Trophoblast cell (in vitro differentiated cells and primary cell): ENCODE measurements around the gene TSEN54.

ENCODE experiments used
- DNase-seq, 2 donors: peaks; one replicate each; pipeline ENCODE4 v3.0.0-alpha.2; 2016
- H2AFZ ChIP-seq: 2 replicates; pipeline ENCODE4 v1.6.1; 2013; ENCODE audit warnings: low read length, moderate library complexity, mild to moderate bottlenecking; ENCODE audit not compliant: insufficient read depth, poor library complexity
- H2AK5ac ChIP-seq: 2 replicates; pipeline ENCODE4 v1.6.1; 2013; ENCODE audit warnings: mild to moderate bottlenecking, low read length
- H2BK120ac ChIP-seq: 2 replicates; pipeline ENCODE4 v1.6.1; 2013; ENCODE audit warnings: low read length, mild to moderate bottlenecking, moderate library complexity; ENCODE audit not compliant: insufficient read depth, poor library complexity
- H2BK12ac ChIP-seq: 2 replicates; pipeline ENCODE4 v1.6.1; 2013; ENCODE audit warnings: mild to moderate bottlenecking, low read length, moderate library complexity
- H2BK5ac ChIP-seq: 2 replicates; pipeline ENCODE4 v1.6.1; 2013; ENCODE audit warnings: low read length, low read depth, moderate library complexity, mild to moderate bottlenecking; ENCODE audit not compliant: poor library complexity
- H3K14ac ChIP-seq: 2 replicates; pipeline ENCODE4 v1.6.1; 2013; ENCODE audit warnings: mild to moderate bottlenecking, low read length
- H3K18ac ChIP-seq: 2 replicates; pipeline ENCODE4 v1.6.1; 2013; ENCODE audit warnings: mild to moderate bottlenecking, low read length
- H3K23ac ChIP-seq: 2 replicates; pipeline ENCODE4 v1.6.1; 2013; ENCODE audit warnings: low read length
- H3K27ac ChIP-seq: 2 replicates; pipeline ENCODE4 v1.5.1; 2013; ENCODE audit warnings: low read depth, mild to moderate bottlenecking, inconsistent platforms, low read length, moderate library complexity
- H3K27me3 ChIP-seq: 2 replicates; pipeline ENCODE4 v1.6.1; 2013; ENCODE audit warnings: inconsistent platforms, mild to moderate bottlenecking, low read length, moderate library complexity; ENCODE audit not compliant: insufficient read depth
- H3K36me3 ChIP-seq, 2 experiments: 1 replicate in 1 of 2; 2 replicates in 1 of 2; pipeline ENCODE4 v1.6.1; 2013; ENCODE audit warnings: low read length in 2 of 2, mild to moderate bottlenecking in 2 of 2, moderate library complexity in 1 of 2; ENCODE audit not compliant: insufficient read depth in 2 of 2, control insufficient read depth in 1 of 2
- H3K4ac ChIP-seq: 2 replicates; pipeline ENCODE4 v1.6.1; 2013; ENCODE audit warnings: low read depth, mild to moderate bottlenecking, low read length, moderate library complexity
- H3K4me1 ChIP-seq, 2 experiments: 1 replicate in 1 of 2; 2 replicates in 1 of 2; pipeline ENCODE4 v1.6.1; 2013; ENCODE audit warnings: low read length in 2 of 2, mild to moderate bottlenecking in 2 of 2, moderate library complexity in 1 of 2; ENCODE audit not compliant: insufficient read depth in 2 of 2, control insufficient read depth in 1 of 2
- H3K4me2 ChIP-seq: 2 replicates; pipeline ENCODE4 v1.6.1; 2013; ENCODE audit warnings: inconsistent platforms, mild to moderate bottlenecking, low read length, moderate library complexity
- H3K4me3 ChIP-seq: 2 replicates; pipeline ENCODE4 v1.5.1; 2013; ENCODE audit warnings: mild to moderate bottlenecking, low read depth, low read length, inconsistent platforms
- H3K79me1 ChIP-seq: one replicate; pipeline ENCODE4 v1.6.1; 2013; ENCODE audit warnings: low read length
- H3K79me2 ChIP-seq: 2 replicates; pipeline ENCODE4 v1.6.1; 2013; ENCODE audit warnings: low read length, mild to moderate bottlenecking; ENCODE audit not compliant: control insufficient read depth, insufficient read depth, poor library complexity
- H3K9ac ChIP-seq: 2 replicates; pipeline ENCODE4 v1.6.1; 2013; ENCODE audit warnings: mild to moderate bottlenecking, low read length
- H3K9me3 ChIP-seq: 2 replicates; pipeline ENCODE4 v1.6.1; 2013; ENCODE audit warnings: low read depth, mild to moderate bottlenecking, control low read depth, inconsistent platforms, low read length; ENCODE audit not compliant: insufficient read depth
- H4K12ac ChIP-seq: 2 replicates; pipeline ENCODE4 v1.6.1; 2013; ENCODE audit warnings: low read depth, mild to moderate bottlenecking, low read length, moderate library complexity
- H4K8ac ChIP-seq: 2 replicates; pipeline ENCODE4 v1.6.1; 2013; ENCODE audit warnings: low read depth, mild to moderate bottlenecking, low read length, moderate library complexity
- H4K91ac ChIP-seq: one replicate; pipeline ENCODE4 v1.6.1; 2013; ENCODE audit warnings: low read depth, mild to moderate bottlenecking, low read length, moderate library complexity
- WGBS: extraction: QIAGEN DNeasy Blood & Tissue Kit; methylation state at CpG from one replicate; pipeline ENCODE4 v1.1.7; 2013; ENCODE audit warnings: missing lambda C conversion rate; ENCODE audit not compliant: insufficient read length, insufficient coverage; ENCODE audit errors: extremely low coverage; 5-methylcytosine and 5-hydroxymethylcytosine counted together

TSEN54 gene

GRCh38 chr17:75526555-75527270, 10.4 kb downstream of the TSEN54 start:
- WGBS: no CpG with 5 or more reads among the region's 13 CpGs
- peak overlapping the region; percentile 3 for H3K18ac ChIP-seq

GRCh38 chr17:75530837-75531720, 14.8 kb downstream of the TSEN54 start:
- no peak overlapping the region for H4K8ac ChIP-seq
- no peak overlapping the region for H3K27ac ChIP-seq
- H3K4ac ChIP-seq: peak overlapping the region; percentile 55
- no peak overlapping the region for H2BK12ac ChIP-seq
- H3K9ac ChIP-seq: no peak overlapping the region
- H3K4me2 ChIP-seq: no peak overlapping the region
- no CpG with 5 or more reads among the region's 19 CpGs for WGBS
- H3K4me1 ChIP-seq: peaks cover 9 to 15% of the 10 kb centered on the region in 2 experiments
- H2BK5ac ChIP-seq: no peak overlapping the region
- no peaks in the 10 kb centered on the region for H3K79me1 ChIP-seq
- peak overlapping the region; percentile 20 for H4K91ac ChIP-seq
- H3K23ac ChIP-seq: no peak overlapping the region
- no peak overlapping the region for H3K18ac ChIP-seq
- H3K27me3 ChIP-seq: no peaks in the 10 kb centered on the region
- peaks cover 2 to 3% of the 10 kb centered on the region in 2 experiments for H3K36me3 ChIP-seq
- H3K4me3 ChIP-seq: no peak overlapping the region
- no peak for DNase-seq
- H3K14ac ChIP-seq: no peak overlapping the region
- no peak overlapping the region for H2AK5ac ChIP-seq
- H2BK120ac ChIP-seq: no peak overlapping the region
- no peaks in the 10 kb centered on the region for H3K9me3 ChIP-seq
- no peak overlapping the region for H2AFZ ChIP-seq
- no peak overlapping the region for H4K12ac ChIP-seq
- H3K79me2 ChIP-seq: no peaks in the 10 kb centered on the region

More at GRCh38 chr17:75526555-75527270, 10.4 kb downstream of the TSEN54 start:
- Histone ChIP-seq H4K12ac (no peak overlapping the region), H2AFZ (no peak overlapping the region), H3K36me3 (peaks cover 7 to 17% of the 10 kb centered on the region in 2 experiments), H3K4me1 (peaks cover 9 to 20% of the 10 kb centered on the region in 2 experiments), H3K4me3 (peak overlapping the region; percentile 82), H3K9me3 (no peaks in the 10 kb centered on the region), H2BK12ac (no peak overlapping the region), H4K91ac (no peak overlapping the region), H3K9ac (peak overlapping the region; percentile 71), H3K14ac (no peak overlapping the region), H3K23ac (no peak overlapping the region), H3K4me2 (peak overlapping the region; percentile 99), H3K79me1 (peaks cover 3% of the 10 kb centered on the region), H3K79me2 (no peaks in the 10 kb centered on the region), H3K4ac (no peak overlapping the region), H2AK5ac (no peak overlapping the region), H3K27ac (no peak overlapping the region), H2BK5ac (no peak overlapping the region), H4K8ac (no peak overlapping the region), H3K27me3 (no peaks in the 10 kb centered on the region), H2BK120ac (no peak overlapping the region)
- peak in 1 of 2 donors; percentile 29 for DNase-seq

- Histone ChIP-seq H2AK5ac (no peak overlapping the region), H4K12ac (no peak overlapping the region), H2AFZ (no peak overlapping the region), H3K27ac (no peak overlapping the region), H3K4ac (no peak overlapping the region), H3K4me2 (no peak overlapping the region), H3K4me3 (no peak overlapping the region), H4K8ac (no peak overlapping the region), H3K23ac (no peak overlapping the region), H2BK12ac (no peak overlapping the region), H3K27me3 (no peaks in the 10 kb centered on the region), H3K79me1 (no peaks in the 10 kb centered on the region), H3K9ac (no peak overlapping the region), H3K4me1 (peaks cover 6 to 10% of the 10 kb centered on the region in 2 experiments), H3K14ac (no peak overlapping the region), H2BK5ac (no peak overlapping the region), H3K18ac (no peak overlapping the region), H3K36me3 (peaks cover 2 to 3% of the 10 kb centered on the region in 2 experiments), H2BK120ac (no peak overlapping the region), H3K79me2 (no peaks in the 10 kb centered on the region), H3K9me3 (no peaks in the 10 kb centered on the region), H4K91ac (peak overlapping the region; percentile 20)
- no CpG with 5 or more reads among the region's 7 CpGs for WGBS
- peak; percentile 85 to 91 for DNase-seq
These were observed 15.4 kb downstream of the TSEN54 start for GRCh38 chr17:75531721-75532072.

GRCh38 chr17:75535119-75535537, 18.8 kb downstream of the TSEN54 start:
- Histone ChIP-seq H3K23ac (no peak overlapping the region), H2AK5ac (no peak overlapping the region), H2BK5ac (no peak overlapping the region), H3K9me3 (peaks cover under 1% of the 10 kb centered on the region), H3K27me3 (no peaks in the 10 kb centered on the region), H3K4me1 (peaks cover 8 to 14% of the 10 kb centered on the region in 2 experiments), H4K91ac (no peak overlapping the region), H3K27ac (no peak overlapping the region), H2BK12ac (no peak overlapping the region), H2AFZ (no peak overlapping the region), H3K36me3 (peaks cover 2 to 3% of the 10 kb centered on the region in 2 experiments), H3K14ac (no peak overlapping the region), H3K4me2 (no peak overlapping the region), H2BK120ac (no peak overlapping the region), H3K4ac (no peak overlapping the region), H3K79me1 (peaks cover under 1% of the 10 kb centered on the region), H3K4me3 (no peak overlapping the region), H4K8ac (no peak overlapping the region), H4K12ac (no peak overlapping the region), H3K18ac (no peak overlapping the region), H3K79me2 (no peaks in the 10 kb centered on the region), H3K9ac (no peak overlapping the region)
- WGBS: no CpG with 5 or more reads among the region's 15 CpGs
- no peak for DNase-seq
